H1 (cell line): ENCODE results near the gene TMEM41A. TPM values are rescaled to one million over a fixed set of nuclear protein-coding genes. Genes with fewer than 3 reads are reported as not detected.

Experiments used
- CTCF ChIA-PET: fragments of 300-600 bp; sonication (Branson Sonifier 250); formaldehyde crosslinking; loops from one replicate; lab custom pipeline; 2021; ENCODE audit not compliant: partially characterized antibody; lab: Charles Lee
- POLR2A ChIA-PET: fragments of 300-600 bp; sonication (Branson Sonifier 250); formaldehyde crosslinking; loops from one replicate; lab custom pipeline; 2021; ENCODE audit warnings: inconsistent platforms; ENCODE audit not compliant: partially characterized antibody; lab: Charles Lee
- DNase-seq, 2 experiments: peaks; one replicate each; pipeline versions ENCODE4 v3.0.0 to v3.0.0-alpha.2; 2010 to 2022; ENCODE audit warnings: low spot score in 2 of 2, low read depth in 1 of 2, mixed read lengths in 1 of 2
- FAIRE-seq: peaks from 2 replicates; lab custom pipeline; 2011; peaks lifted over from hg19 to GRCh38; lab: Jason Lieb, UNC
- H2AFZ ChIP-seq: 2 replicates; pipeline ENCODE4 v1.8.1; 2012; ENCODE audit warnings: low read length, inconsistent platforms
- H2AK5ac ChIP-seq: 2 replicates; pipeline ENCODE4 v1.6.1; 2013; ENCODE audit warnings: low read depth, low read length
- H2BK120ac ChIP-seq: replicated peaks from 2 replicates; pipeline ENCODE3; 2013; ENCODE audit warnings: low read depth, low read length, inconsistent platforms
- H2BK12ac ChIP-seq: 2 replicates; pipeline ENCODE4 v1.6.1; 2013; ENCODE audit warnings: low read depth, low read length
- H2BK15ac ChIP-seq: 2 replicates; pipeline ENCODE4 v1.6.1; 2013; ENCODE audit warnings: low read length
- H2BK20ac ChIP-seq: 2 replicates; pipeline ENCODE4 v1.6.1; 2013; ENCODE audit warnings: low read length
- H2BK5ac ChIP-seq: 2 replicates; pipeline ENCODE4 v1.6.1; 2013; ENCODE audit warnings: low read depth, low read length
- H3K14ac ChIP-seq: 2 replicates; pipeline ENCODE4 v1.6.1; 2013; ENCODE audit warnings: inconsistent platforms; ENCODE audit not compliant: insufficient read length
- H3K18ac ChIP-seq: 2 replicates; pipeline ENCODE4 v1.6.1; 2013; ENCODE audit warnings: low read length; ENCODE audit errors: extremely low read depth
- H3K23ac ChIP-seq: 2 replicates; pipeline ENCODE4 v1.6.1; 2013; ENCODE audit warnings: inconsistent platforms; ENCODE audit not compliant: insufficient read length
- H3K23me2 ChIP-seq: 2 replicates; pipeline ENCODE4 v1.6.1; 2013; ENCODE audit warnings: low read depth, low read length
- H3K27ac ChIP-seq: 2 replicates; pipeline ENCODE4 v1.6.1; 2011; ENCODE audit warnings: low read depth, low read length, inconsistent platforms
- H3K27me3 ChIP-seq, 4 experiments: replicated peaks in 1 of 4; 1 replicate in 1 of 4; 2 replicates in 3 of 4; pipeline versions ENCODE4 v1.6.1 to v1.8.1; 2011 to 2013; ENCODE audit warnings: low read length in 3 of 4, mild to moderate bottlenecking in 3 of 4, inconsistent platforms in 2 of 4, mixed read lengths in 2 of 4, moderate library complexity in 1 of 4; ENCODE audit not compliant: control insufficient read depth in 3 of 4, insufficient read depth in 3 of 4; ENCODE audit errors: extremely low read depth in 1 of 4
- H3K36me3 ChIP-seq, 4 experiments: 2 replicates each; pipeline versions ENCODE4 v1.6.1 to v1.8.1; 2011 to 2013; ENCODE audit warnings: mild to moderate bottlenecking in 4 of 4, low read length in 3 of 4, moderate library complexity in 2 of 4, control low read depth in 1 of 4, inconsistent platforms in 1 of 4; ENCODE audit not compliant: insufficient read depth in 4 of 4, control insufficient read depth in 2 of 4
- H3K4ac ChIP-seq: replicated peaks from 2 replicates; pipeline ENCODE3; 2013; ENCODE audit warnings: low read length, low read depth, mixed read lengths, inconsistent platforms; ENCODE audit not compliant: insufficient read length
- H3K4me1 ChIP-seq, 4 experiments: replicated peaks in 1 of 4; 1 replicate in 1 of 4; 2 replicates in 3 of 4; pipeline versions ENCODE4 v1.6.1 to v1.8.1; 2011 to 2013; ENCODE audit warnings: low read length in 3 of 4, inconsistent platforms in 2 of 4, mixed read lengths in 1 of 4; ENCODE audit not compliant: insufficient read depth in 4 of 4, control insufficient read depth in 3 of 4
- H3K4me2 ChIP-seq, 2 experiments: 2 replicates each; pipeline versions ENCODE4 v1.6.1 to v1.8.1; 2011 to 2013; ENCODE audit warnings: low read depth in 2 of 2, low read length in 2 of 2, control low read depth in 1 of 2, inconsistent platforms in 1 of 2, mild to moderate bottlenecking in 1 of 2; ENCODE audit not compliant: insufficient read depth in 1 of 2
- H3K4me3 ChIP-seq, 4 experiments: fragments of 200-600, 300-600 bp in 1 of 4; sonication (generic), shearing (Covaris generic), sonication (Bioruptor Twin) in 1 of 4; 2 replicates each; pipeline versions ENCODE4 v1.5.1 to v1.8.1; 2011 to 2016; ENCODE audit warnings: low read length in 4 of 4, low read depth in 3 of 4, control low read depth in 2 of 4, inconsistent platforms in 2 of 4, mild to moderate bottlenecking in 2 of 4, mixed read lengths in 1 of 4, moderate library complexity in 1 of 4; ENCODE audit not compliant: insufficient read depth in 2 of 4; ENCODE audit errors: extremely low read depth in 1 of 4
- H3K56ac ChIP-seq: replicated peaks from 2 replicates; pipeline ENCODE3; 2013; ENCODE audit warnings: low read depth, mild to moderate bottlenecking, mixed read lengths, low read length, inconsistent platforms; ENCODE audit not compliant: insufficient read length
- H3K79me1 ChIP-seq: 2 replicates; pipeline ENCODE4 v1.6.1; 2013; ENCODE audit warnings: low read depth, low read length, control low read depth
- H3K79me2 ChIP-seq, 2 experiments: 2 replicates each; pipeline versions ENCODE4 v1.6.1 to v1.8.1; 2012 to 2013; ENCODE audit warnings: low read length in 2 of 2, mild to moderate bottlenecking in 2 of 2, inconsistent platforms in 1 of 2; ENCODE audit not compliant: insufficient read depth in 2 of 2, control insufficient read depth in 1 of 2
- H3K9ac ChIP-seq, 4 experiments: replicated peaks in 1 of 4; 1 replicate in 1 of 4; 2 replicates in 3 of 4; pipeline versions ENCODE4 v1.6.1 to v1.8.1; 2011 to 2013; ENCODE audit warnings: low read depth in 3 of 4, low read length in 3 of 4, control low read depth in 2 of 4, mild to moderate bottlenecking in 2 of 4, moderate library complexity in 2 of 4, inconsistent platforms in 1 of 4; ENCODE audit errors: extremely low read depth in 1 of 4
- H3K9me3 ChIP-seq, 2 experiments: 2 replicates each; pipeline versions ENCODE4 v1.6.1 to v1.8.1; 2012 to 2013; ENCODE audit warnings: mild to moderate bottlenecking in 2 of 2, moderate library complexity in 2 of 2, control low read depth in 1 of 2, inconsistent platforms in 1 of 2, low read depth in 1 of 2, low read length in 1 of 2, mixed read lengths in 1 of 2; ENCODE audit not compliant: insufficient read depth in 2 of 2
- H4K20me1 ChIP-seq, 2 experiments: replicated peaks in 1 of 2; 2 replicates each; pipeline versions ENCODE3 to v1.8.1; 2011 to 2013; ENCODE audit warnings: inconsistent platforms in 2 of 2, low read length in 2 of 2, mild to moderate bottlenecking in 1 of 2; ENCODE audit not compliant: insufficient read depth in 2 of 2, control insufficient read depth in 1 of 2
- H4K5ac ChIP-seq: 2 replicates; pipeline ENCODE4 v1.6.1; 2013; ENCODE audit warnings: low read length, low read depth, mixed read lengths, inconsistent platforms; ENCODE audit not compliant: insufficient read length
- H4K8ac ChIP-seq: 2 replicates; pipeline ENCODE4 v1.8.0; 2013; ENCODE audit warnings: mild to moderate bottlenecking, moderate library complexity, low read length, inconsistent platforms; ENCODE audit not compliant: insufficient read depth; ENCODE audit errors: extremely low read depth
- H4K91ac ChIP-seq: replicated peaks from 2 replicates; pipeline ENCODE3; 2013; ENCODE audit warnings: low read length, mixed read lengths, inconsistent platforms; ENCODE audit not compliant: insufficient read length
- CBX8 ChIP-seq: fragments of 300-800, 300-1000 bp; sonication (generic); IDR thresholded peaks from 2 replicates; pipeline ENCODE4 v1.7.1; 2016; ENCODE audit warnings: low read depth, low read length, borderline replicate concordance
- EZH2 ChIP-seq: fragments of 200-600 bp; sonication (generic); IDR thresholded peaks from 2 replicates; pipeline ENCODE4 v1.7.1; 2012; ENCODE audit warnings: low read depth, mild to moderate bottlenecking, moderate library complexity, low read length, inconsistent platforms; ENCODE audit not compliant: severe bottlenecking
- NRF1 ChIP-seq: IDR thresholded peaks from 2 replicates; pipeline ENCODE4 v1.6.1; 2011; ENCODE audit warnings: mild to moderate bottlenecking, low read depth, low read length, improper control_type of control experiment
- POU5F1 ChIP-seq: IDR thresholded peaks from 2 replicates; pipeline ENCODE4 v1.6.1; 2011; ENCODE audit warnings: low read depth, mild to moderate bottlenecking, low read length, moderate library complexity
- RAD21 ChIP-seq, 2 experiments: IDR thresholded peaks in 1 of 2; conservative IDR thresholded peaks in 1 of 2; 2 replicates each; pipeline ENCODE4 v1.6.1; 2011; ENCODE audit warnings: low read depth in 2 of 2, low read length in 2 of 2, improper control_type of control experiment in 1 of 2, inconsistent platforms in 1 of 2, mild to moderate bottlenecking in 1 of 2, moderate library complexity in 1 of 2
- SP1 ChIP-seq: IDR thresholded peaks from 2 replicates; pipeline ENCODE4 v1.6.1; 2011; ENCODE audit warnings: low read depth, low read length
- SP4 ChIP-seq: IDR thresholded peaks from 2 replicates; pipeline ENCODE4 v1.6.1; 2012; ENCODE audit warnings: low read length, inconsistent platforms
- TAF1 ChIP-seq: IDR thresholded peaks from 2 replicates; pipeline ENCODE4 v1.6.1; 2011; ENCODE audit warnings: mild to moderate bottlenecking, low read depth, low read length
- YY1 ChIP-seq: IDR thresholded peaks from 2 replicates; pipeline ENCODE4 v1.6.1; 2011; ENCODE audit warnings: low read depth, mild to moderate bottlenecking, low read length
- WGBS, 2 experiments: shearing (Covaris generic) in 1 of 2; methylation state at CpG; one replicate each; pipeline versions ENCODE4 v1.1.6 to v1.1.7; 2013 to 2015; ENCODE audit warnings: low lambda C conversion rate in 2 of 2, mixed read lengths in 2 of 2, inconsistent platforms in 1 of 2, low coverage in 1 of 2, missing lambda C conversion rate in 1 of 2; ENCODE audit not compliant: insufficient replicate concordance in 2 of 2, insufficient coverage in 1 of 2, insufficient read length in 1 of 2; ENCODE audit errors: extremely low coverage in 1 of 2, missing lambda C conversion rate in 1 of 2; 5-methylcytosine and 5-hydroxymethylcytosine counted together
- polyA plus RNA-seq, 7 experiments: library from polyadenylated mRNA; depleted of rRNA in 3 of 7; stranded (reverse) in 5 of 7; unstranded in 2 of 7; fragments of >200 nt in 5 of 7; fragments of 200-250 nt in 2 of 7; gene quantifications; 1 replicate in 5 of 7; 2 replicates in 1 of 7; 4 replicates in 1 of 7; pipeline versions ENCODE4 v1.2.1 to v1.2.3, GENCODE V29; 2011 to 2013; ENCODE audit warnings: missing spikeins in 2 of 7, mixed read lengths in 2 of 7
- total RNA-seq: library from RNA; stranded (reverse); fragmentation: NEBNext Ultra II Directional; extraction: Animal tissue kit (Norgen Biotek cat#: 25700); gene quantifications from 2 replicates; pipeline ENCODE4 v1.2.1, GENCODE V29; 2021
- TF ChIP-seq, protein P1 (sequence below): IDR thresholded peaks from 2 replicates; pipeline ENCODE4 v1.6.1; 2012; ENCODE audit warnings: inconsistent platforms

TMEM41A gene
- total and polyA plus RNA-seq, 2 of the 8 experiments (the other 6 are each of a cell fraction or from before 2014, with no cell fraction given), result 14.1 to 17.5 TPM

DNA sequence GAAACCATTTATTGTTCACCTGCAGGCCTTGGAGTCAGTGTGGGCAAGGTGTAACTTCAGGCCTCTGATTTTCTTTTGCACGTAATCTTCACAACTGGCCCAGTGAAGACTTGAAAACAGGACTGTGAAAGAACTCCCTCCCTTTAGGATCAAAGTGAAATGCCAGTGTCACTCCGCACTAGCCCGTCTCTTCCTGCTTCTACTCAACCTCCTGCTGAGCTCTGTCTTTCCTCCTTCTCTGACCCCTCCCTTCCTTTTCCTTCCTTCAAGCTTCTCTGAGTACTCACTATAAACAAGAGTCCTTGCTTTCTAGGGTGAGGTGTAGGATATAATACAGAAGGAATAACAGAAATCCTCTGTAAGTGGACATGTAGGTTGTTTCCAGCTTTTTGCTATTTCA, 28.5 kb downstream of the TMEM41A start:
- TF ChIP-seq YY1 (no peak), CBX8 (no peak), RAD21 (IDR thresholded peaks at IDR 0.05 in 1 of 2, conservative IDR thresholded peaks at IDR 0.05 in 1 of 2; ENCODE audit: low read depth in 2 of 2, low read length in 2 of 2) (no peak), SP1 (no peak), POU5F1 (no peak), TAF1 (no peak), NRF1 (no peak), SP4 (no peak), EZH2 (no peak)
- TF ChIP-seq, protein P1, sequence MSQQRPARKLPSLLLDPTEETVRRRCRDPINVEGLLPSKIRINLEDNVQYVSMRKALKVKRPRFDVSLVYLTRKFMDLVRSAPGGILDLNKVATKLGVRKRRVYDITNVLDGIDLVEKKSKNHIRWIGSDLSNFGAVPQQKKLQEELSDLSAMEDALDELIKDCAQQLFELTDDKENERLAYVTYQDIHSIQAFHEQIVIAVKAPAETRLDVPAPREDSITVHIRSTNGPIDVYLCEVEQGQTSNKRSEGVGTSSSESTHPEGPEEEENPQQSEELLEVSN, result no peak
- Histone ChIP-seq H3K9me3 (no peaks in the 10 kb centered on the region), H3K4me3 (no peak overlapping the region), H2BK120ac (no peak overlapping the region), H3K79me1 (no peaks in the 10 kb centered on the region), H3K4me1 (peaks cover 0 to 4% (median 3%) of the 10 kb centered on the region in 4 experiments; a peak in 3 of 7 replicates), H2BK5ac (no peak overlapping the region), H3K9ac (no peak overlapping the region), H3K27ac (no peak overlapping the region), H4K91ac (no peak overlapping the region), H3K27me3 (no peaks in the 10 kb centered on the region), H3K4ac (no peak overlapping the region), H3K23ac (no peak overlapping the region), H4K8ac (no peak overlapping the region), H3K36me3 (no peaks in the 10 kb centered on the region), H2BK15ac (no peak overlapping the region), H2BK12ac (no peak overlapping the region), H3K56ac (no peak overlapping the region), H3K14ac (no peak overlapping the region), H3K79me2 (no peaks in the 10 kb centered on the region), H3K23me2 (no peaks in the 10 kb centered on the region), H4K20me1 (no peaks in the 10 kb centered on the region), H2AFZ (no peak overlapping the region), H2BK20ac (no peak overlapping the region), H3K18ac (no peak overlapping the region), H4K5ac (no peak overlapping the region), H3K4me2 (peak overlapping the region; percentile 2 to 41; a peak in 2 of 4 replicates), H2AK5ac (no peak overlapping the region)
- FAIRE-seq (peak; percentile 89), DNase-seq (peak in 1 of 2 experiments; percentile 49)
- 27% methylated on average over 3 of the region's 3 CpGs; no CpG with 5 or more reads in 1 of the 2 experiments for WGBS, 2 experiments
- CTCF ChIA-PET, result interaction anchor here (1.3 to 2.7 kb wide), 3 partner anchors 9 to 117 kb away, joined by 3 to 18 read pairs (median 4); no protein-coding TSS in a partner anchor
- POLR2A ChIA-PET, result interaction anchor here (0.9 to 1.6 kb wide), 4 partner anchors 9 to 29 kb away, joined by 3 to 6 read pairs (median 4); partner anchors contain the start of gene TMEM41A
